Suprapubic skin (tissue), 4 donors: ENCODE measurements around the gene DNAI1. TPM values are rescaled to one million over a fixed set of nuclear protein-coding genes. Genes with fewer than 3 reads are reported as not detected.

ENCODE experiments used
- DNase-seq, 2 donors: peaks; one replicate each; pipeline ENCODE4 v3.0.0-alpha.2; 2019; ENCODE audit warnings: low spot score in 2 of 2
- H3K27ac ChIP-seq: fragments of 200-600 bp; sonication (generic); one replicate; pipeline ENCODE4 v1.5.1; 2019
- H3K27me3 ChIP-seq: fragments of 200-600 bp; sonication (generic); one replicate; pipeline ENCODE4 v1.5.1; 2019
- H3K36me3 ChIP-seq: fragments of 200-600 bp; sonication (generic); one replicate; pipeline ENCODE4 v1.5.1; 2019
- H3K4me1 ChIP-seq: fragments of 200-600 bp; sonication (generic); one replicate; pipeline ENCODE4 v1.5.1; 2019
- H3K4me3 ChIP-seq: fragments of 200-600 bp; sonication (generic); one replicate; pipeline ENCODE4 v1.5.1; 2019; ENCODE audit warnings: mild to moderate bottlenecking
- H3K9me3 ChIP-seq: fragments of 200-600 bp; sonication (generic); one replicate; pipeline ENCODE4 v1.5.1; 2019
- EP300 ChIP-seq: sonication (generic); formaldehyde crosslinking; IDR thresholded peaks from one replicate; pipeline ENCODE4 v1.6.1; 2017; ENCODE audit warnings: antibody characterized with exemption
- POLR2A ChIP-seq, 2 donors: fragments of 450-650 bp; IDR thresholded peaks; one replicate each; pipeline ENCODE4 v1.6.1; 2017; ENCODE audit warnings: antibody characterized with exemption in 2 of 2, mild to moderate bottlenecking in 2 of 2, moderate library complexity in 2 of 2
- POLR2AphosphoS5 ChIP-seq, 3 donors: sonication (generic); formaldehyde crosslinking; IDR thresholded peaks; one replicate each; pipeline ENCODE4 v1.6.1; 2017; ENCODE audit warnings: antibody characterized with exemption in 3 of 3
- WGBS: methylation state at CpG from one replicate; pipeline ENCODE4 v1.1.5; 2018; 5-methylcytosine and 5-hydroxymethylcytosine counted together
- total RNA-seq, 4 donors: library from RNA; depleted of rRNA; stranded (reverse); fragments of >200 nt; gene quantifications; one replicate each; pipeline ENCODE4 v1.1.0, GENCODE V29; 2016
- TF ChIP-seq, protein P1 (sequence below), 2 donors: fragments of 200-600 bp in 1 of 2; fragments of 450-650 bp in 1 of 2; sonication (generic) in 1 of 2; IDR thresholded peaks; one replicate each; pipeline ENCODE4 v1.5.1; 2016 to 2019; ENCODE audit warnings: antibody characterized with exemption in 2 of 2, mild to moderate bottlenecking in 1 of 2, moderate library complexity in 1 of 2

Gene DNAI1
- total RNA-seq, 4 donors from 2014 or later = not detected

DNA sequence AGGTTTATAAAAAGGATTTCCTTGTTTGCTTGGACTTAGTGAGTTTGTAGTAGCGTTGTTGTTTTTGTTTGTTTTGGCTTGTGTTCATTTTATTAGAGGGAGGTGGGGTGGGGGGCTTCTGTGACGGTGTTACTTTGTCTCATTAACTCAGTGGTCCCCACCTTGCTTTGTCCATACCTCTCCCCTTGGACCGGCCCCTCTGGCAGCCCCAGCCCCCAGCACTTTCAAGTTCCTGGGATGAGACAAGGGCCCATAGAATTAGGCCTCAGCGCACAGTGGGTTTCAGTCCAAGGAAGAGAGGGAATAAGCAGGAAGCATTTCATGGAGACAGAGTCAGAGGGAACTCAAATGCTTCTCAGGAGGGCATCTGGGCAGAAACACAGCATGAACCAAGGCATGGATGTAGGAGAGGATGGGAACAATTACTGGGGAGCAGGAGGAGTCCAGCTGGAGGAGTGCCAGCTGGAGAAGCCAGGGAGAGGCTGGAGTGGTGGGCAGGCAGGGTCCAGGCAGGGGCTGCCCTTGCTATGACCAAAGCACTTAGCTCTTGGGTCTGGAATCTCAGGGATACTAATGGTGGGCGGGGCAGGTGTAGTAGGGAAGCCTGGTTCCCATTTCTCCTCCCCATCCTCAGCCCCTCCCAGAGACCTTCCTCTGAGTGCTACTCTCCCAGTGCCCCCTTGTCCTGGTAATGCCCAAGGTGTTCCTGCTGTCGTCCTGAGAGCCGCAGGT, 87.7 kb downstream of the DNAI1 start:
- Histone ChIP-seq H3K4me3 (no peak overlapping the region), H3K9me3 (no peaks in the 10 kb centered on the region), H3K27ac (no peak overlapping the region), H3K36me3 (no peaks in the 10 kb centered on the region), H3K4me1 (peaks cover 17% of the 10 kb centered on the region), H3K27me3 (peaks cover 5% of the 10 kb centered on the region)
- no peak for DNase-seq
- WGBS = 81% methylated on average over 7 of the region's 7 CpGs
- TF ChIP-seq POLR2AphosphoS5 (IDR thresholded peaks at IDR 0.05) (no peak), POLR2A (IDR thresholded peaks at IDR 0.05) (no peak), EP300 (no peak)
- TF ChIP-seq, protein P1, sequence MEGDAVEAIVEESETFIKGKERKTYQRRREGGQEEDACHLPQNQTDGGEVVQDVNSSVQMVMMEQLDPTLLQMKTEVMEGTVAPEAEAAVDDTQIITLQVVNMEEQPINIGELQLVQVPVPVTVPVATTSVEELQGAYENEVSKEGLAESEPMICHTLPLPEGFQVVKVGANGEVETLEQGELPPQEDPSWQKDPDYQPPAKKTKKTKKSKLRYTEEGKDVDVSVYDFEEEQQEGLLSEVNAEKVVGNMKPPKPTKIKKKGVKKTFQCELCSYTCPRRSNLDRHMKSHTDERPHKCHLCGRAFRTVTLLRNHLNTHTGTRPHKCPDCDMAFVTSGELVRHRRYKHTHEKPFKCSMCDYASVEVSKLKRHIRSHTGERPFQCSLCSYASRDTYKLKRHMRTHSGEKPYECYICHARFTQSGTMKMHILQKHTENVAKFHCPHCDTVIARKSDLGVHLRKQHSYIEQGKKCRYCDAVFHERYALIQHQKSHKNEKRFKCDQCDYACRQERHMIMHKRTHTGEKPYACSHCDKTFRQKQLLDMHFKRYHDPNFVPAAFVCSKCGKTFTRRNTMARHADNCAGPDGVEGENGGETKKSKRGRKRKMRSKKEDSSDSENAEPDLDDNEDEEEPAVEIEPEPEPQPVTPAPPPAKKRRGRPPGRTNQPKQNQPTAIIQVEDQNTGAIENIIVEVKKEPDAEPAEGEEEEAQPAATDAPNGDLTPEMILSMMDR (IDR thresholded peaks at IDR 0.05) = no peak

DNA sequence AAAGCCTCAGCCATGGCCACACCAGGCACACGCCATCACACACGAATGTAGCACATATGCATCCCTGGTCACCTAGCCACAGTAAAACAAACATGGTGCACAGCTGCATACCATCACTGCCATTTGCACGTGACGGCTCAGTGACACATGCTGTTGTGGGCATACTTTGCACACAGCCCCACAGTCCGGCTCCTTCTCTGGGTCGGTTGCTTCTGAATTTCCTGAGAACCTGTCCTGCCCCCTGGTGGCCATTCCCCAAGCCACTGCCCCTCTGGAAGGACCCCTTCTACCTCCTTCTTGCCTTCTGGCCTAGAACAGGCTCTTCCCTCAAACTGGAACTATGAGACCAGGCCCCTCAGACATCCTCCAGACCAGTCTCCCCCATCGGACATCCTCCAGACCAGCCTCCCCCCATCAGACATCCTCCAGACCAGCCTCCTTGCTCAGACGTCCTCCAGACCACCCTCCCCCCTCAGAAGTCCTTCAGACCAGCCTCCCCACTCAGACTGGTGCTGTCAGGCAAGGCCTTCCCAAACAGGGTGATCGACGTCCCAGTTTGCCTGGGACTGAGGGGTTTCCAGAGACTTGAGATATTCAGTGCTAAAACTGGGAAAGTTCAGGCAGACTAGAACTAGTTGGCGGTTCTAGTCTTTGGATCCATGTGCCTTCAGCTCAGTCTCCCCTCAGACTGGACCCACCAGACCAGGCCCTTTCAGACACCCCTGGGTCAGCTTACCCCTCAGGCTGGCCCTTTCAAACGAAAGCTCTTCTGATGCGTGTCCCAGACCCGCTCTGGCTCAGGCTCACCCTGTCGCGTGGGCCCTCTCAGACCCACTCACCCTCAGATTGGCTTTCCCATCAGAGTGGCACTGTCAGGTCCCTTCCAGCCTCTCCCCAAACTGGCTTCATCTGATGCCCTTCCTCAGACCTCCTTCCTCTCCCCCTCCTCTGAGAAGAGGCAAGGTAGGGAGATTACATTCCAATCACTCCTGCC, 88.5 kb downstream of the DNAI1 start:
- 65% methylated on average over 15 of the region's 16 CpGs for WGBS
- Histone ChIP-seq H3K27ac (no peak overlapping the region), H3K36me3 (no peaks in the 10 kb centered on the region), H3K4me1 (peaks cover 17% of the 10 kb centered on the region), H3K4me3 (no peak overlapping the region), H3K27me3 (peaks cover 5% of the 10 kb centered on the region), H3K9me3 (no peaks in the 10 kb centered on the region)
- TF ChIP-seq POLR2A (IDR thresholded peaks at IDR 0.05) (no peak), POLR2AphosphoS5 (IDR thresholded peaks at IDR 0.05) (no peak), EP300 (no peak)
- TF ChIP-seq, protein P1 (IDR thresholded peaks at IDR 0.05) = peak; percentile 29 to 63
- DNase-seq = peak in 1 of 2 donors; percentile 85

DNA sequence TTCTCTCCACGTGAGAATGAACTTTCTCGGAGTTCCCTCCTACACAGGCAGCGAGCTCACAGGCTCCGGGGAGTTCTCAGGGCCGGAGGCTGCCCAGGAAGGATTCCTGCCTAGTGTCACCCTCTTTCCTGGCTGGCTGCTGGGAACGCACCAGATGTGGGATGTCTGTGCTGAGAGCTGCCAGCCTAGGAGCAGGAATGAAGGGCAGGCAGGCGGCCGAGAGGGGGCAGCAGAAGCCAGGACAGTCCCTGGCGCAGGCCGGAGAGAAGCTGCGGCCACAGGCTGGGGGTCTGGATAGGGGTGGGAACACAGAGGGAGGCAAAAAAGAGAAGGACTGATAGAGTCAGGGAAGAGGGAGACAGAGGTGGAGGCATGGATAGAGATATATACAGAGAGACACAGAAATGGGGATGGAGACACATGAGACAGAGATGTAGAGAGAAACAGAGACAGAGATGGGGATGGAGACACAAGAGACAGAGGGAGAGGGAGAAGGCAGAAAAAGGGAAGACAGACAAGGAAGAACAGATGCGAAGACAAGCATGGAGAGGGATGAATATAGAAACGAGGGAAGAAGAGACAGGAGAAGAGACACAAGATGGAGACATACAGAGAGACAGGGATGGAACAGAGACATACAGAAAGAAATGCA, 89.5 kb downstream of the DNAI1 start:
- no peak for TF ChIP-seq POLR2A (IDR thresholded peaks at IDR 0.05)
- TF ChIP-seq, protein P1 (IDR thresholded peaks at IDR 0.05) = peak; percentile 68 to 84
- WGBS = 14% methylated on average over 12 of the region's 13 CpGs
- DNase-seq = peak; percentile 85 to 86

DNA sequence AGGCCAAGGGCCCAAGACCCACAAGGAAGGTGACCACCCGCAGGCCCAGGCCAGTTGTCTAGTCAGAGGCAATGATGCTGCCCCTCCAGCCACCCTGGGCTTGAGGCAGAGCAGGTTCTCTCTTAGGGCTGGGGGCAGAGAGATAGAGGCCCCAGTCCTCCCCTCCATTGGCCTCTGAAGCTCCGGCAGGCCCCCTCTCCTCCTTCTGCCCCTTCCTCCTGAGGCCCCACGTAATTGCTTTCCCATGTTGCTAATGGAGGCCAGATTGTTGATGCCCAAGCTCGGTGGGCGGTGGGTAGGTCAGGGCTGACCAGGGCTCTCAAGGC, 90.8 kb downstream of the DNAI1 start:
- WGBS = 95% methylated on average over 4 of the region's 5 CpGs
- H3K4me1 ChIP-seq = peaks cover 17% of the 10 kb centered on the region
- H3K27me3 ChIP-seq = peaks cover 5% of the 10 kb centered on the region
- no peaks in the 10 kb centered on the region for H3K9me3 ChIP-seq
- H3K4me3 ChIP-seq = no peak overlapping the region
- no peaks in the 10 kb centered on the region for H3K36me3 ChIP-seq
- no peak overlapping the region for H3K27ac ChIP-seq
- no peak for DNase-seq
- TF ChIP-seq POLR2A (IDR thresholded peaks at IDR 0.05) (no peak), EP300 (no peak), POLR2AphosphoS5 (IDR thresholded peaks at IDR 0.05) (no peak)
- TF ChIP-seq, protein P1 (IDR thresholded peaks at IDR 0.05) = no peak

More for the DNA sequence above, 89.5 kb downstream of the DNAI1 start:
- H3K9me3 ChIP-seq = no peaks in the 10 kb centered on the region
- H3K4me1 ChIP-seq = peaks cover 17% of the 10 kb centered on the region
- H3K36me3 ChIP-seq = no peaks in the 10 kb centered on the region
- H3K27ac ChIP-seq = no peak overlapping the region
- H3K27me3 ChIP-seq = peaks cover 5% of the 10 kb centered on the region
- no peak overlapping the region for H3K4me3 ChIP-seq
